ENCODE results near the gene EGLN3. TPM values are rescaled to one million over a fixed set of nuclear protein-coding genes. Genes with fewer than 3 reads are reported as not detected.

The EGLN3 gene
- total RNA-seq, 4 donors from 2014 or later: 161 to 299 (median 167) TPM

DNA sequence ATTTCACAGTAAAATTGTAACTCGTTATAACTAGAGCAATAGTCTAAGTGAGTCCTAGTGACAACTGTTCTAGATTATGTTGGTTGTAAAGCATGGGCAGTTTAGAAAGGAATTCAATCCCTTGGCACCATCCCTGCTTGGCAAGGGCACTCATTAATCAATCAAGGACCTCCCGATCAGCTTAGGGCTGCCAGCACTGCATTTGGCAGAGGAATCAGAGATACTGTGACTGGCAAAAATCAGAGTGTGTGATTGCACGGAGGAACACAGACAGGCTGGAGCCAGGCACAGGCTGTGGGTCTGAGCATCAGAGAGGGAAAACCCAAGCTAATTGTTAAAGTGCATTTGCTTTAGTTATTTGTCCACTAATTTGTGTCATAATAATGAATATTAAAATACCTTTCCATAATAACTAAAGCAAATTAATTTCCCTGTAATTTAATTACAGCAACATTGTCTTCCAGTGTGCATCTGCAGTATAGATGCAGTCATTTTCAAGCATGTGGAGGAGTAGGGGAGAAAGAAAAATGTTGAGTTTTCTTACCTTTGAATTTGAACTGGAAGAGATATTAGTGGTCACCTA, 3.2 kb upstream of the EGLN3 start:
- no peak for DNase-seq (ENCODE audit: low spot score in 2 of 2)
- intact Hi-C loops (cut with DNase I; ENCODE audit: low total_unique reads): loop anchor here (10.0 kb wide), 1 partner anchor 71 kb away; no protein-coding TSS in a partner anchor
- TF ChIP-seq, protein P1, sequence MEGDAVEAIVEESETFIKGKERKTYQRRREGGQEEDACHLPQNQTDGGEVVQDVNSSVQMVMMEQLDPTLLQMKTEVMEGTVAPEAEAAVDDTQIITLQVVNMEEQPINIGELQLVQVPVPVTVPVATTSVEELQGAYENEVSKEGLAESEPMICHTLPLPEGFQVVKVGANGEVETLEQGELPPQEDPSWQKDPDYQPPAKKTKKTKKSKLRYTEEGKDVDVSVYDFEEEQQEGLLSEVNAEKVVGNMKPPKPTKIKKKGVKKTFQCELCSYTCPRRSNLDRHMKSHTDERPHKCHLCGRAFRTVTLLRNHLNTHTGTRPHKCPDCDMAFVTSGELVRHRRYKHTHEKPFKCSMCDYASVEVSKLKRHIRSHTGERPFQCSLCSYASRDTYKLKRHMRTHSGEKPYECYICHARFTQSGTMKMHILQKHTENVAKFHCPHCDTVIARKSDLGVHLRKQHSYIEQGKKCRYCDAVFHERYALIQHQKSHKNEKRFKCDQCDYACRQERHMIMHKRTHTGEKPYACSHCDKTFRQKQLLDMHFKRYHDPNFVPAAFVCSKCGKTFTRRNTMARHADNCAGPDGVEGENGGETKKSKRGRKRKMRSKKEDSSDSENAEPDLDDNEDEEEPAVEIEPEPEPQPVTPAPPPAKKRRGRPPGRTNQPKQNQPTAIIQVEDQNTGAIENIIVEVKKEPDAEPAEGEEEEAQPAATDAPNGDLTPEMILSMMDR (IDR thresholded peaks at IDR 0.05): no peak
- no peak for TF ChIP-seq POLR2A (IDR thresholded peaks at IDR 0.05)
- H3K4me3 ChIP-seq (ENCODE audit: low read depth, poor library complexity, severe bottlenecking): no peak overlapping the region
- WGBS, 2 donors: 33 to 37% methylated on average over 3 of the region's 3 CpGs

DNA sequence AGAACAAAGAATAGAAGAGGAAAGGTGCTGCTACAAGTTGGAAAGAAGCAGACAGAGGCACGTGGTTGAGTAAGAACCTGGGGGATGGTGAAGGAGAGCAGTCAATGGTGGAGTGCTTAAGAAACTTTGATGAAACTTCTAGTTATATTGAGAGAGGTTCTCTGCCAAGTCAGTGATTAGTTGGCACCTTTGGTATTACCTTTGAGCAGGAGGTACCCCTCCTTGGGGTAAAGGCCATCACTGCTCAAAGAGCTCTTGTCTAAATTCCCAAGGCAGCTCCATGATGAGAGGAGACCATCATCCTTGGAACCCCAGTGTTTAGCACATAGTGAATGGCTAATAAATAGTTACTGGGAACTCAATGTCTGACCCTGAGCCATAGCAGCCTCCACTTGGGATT, 1.7 kb upstream of the EGLN3 start:
- DNase-seq (ENCODE audit: low spot score in 2 of 2): no peak
- WGBS, 2 donors: 89 to 92% methylated on average over 1 of the region's 1 CpG
- no peak overlapping the region for H3K4me3 ChIP-seq (ENCODE audit: low read depth, poor library complexity, severe bottlenecking)
- TF ChIP-seq, protein P1 (IDR thresholded peaks at IDR 0.05): no peak
- TF ChIP-seq POLR2A (IDR thresholded peaks at IDR 0.05): no peak
- intact Hi-C loops (cut with DNase I; ENCODE audit: low total_unique reads): loop anchor here (10.0 kb wide), 1 partner anchor 72 kb away; no protein-coding TSS in a partner anchor

DNA sequence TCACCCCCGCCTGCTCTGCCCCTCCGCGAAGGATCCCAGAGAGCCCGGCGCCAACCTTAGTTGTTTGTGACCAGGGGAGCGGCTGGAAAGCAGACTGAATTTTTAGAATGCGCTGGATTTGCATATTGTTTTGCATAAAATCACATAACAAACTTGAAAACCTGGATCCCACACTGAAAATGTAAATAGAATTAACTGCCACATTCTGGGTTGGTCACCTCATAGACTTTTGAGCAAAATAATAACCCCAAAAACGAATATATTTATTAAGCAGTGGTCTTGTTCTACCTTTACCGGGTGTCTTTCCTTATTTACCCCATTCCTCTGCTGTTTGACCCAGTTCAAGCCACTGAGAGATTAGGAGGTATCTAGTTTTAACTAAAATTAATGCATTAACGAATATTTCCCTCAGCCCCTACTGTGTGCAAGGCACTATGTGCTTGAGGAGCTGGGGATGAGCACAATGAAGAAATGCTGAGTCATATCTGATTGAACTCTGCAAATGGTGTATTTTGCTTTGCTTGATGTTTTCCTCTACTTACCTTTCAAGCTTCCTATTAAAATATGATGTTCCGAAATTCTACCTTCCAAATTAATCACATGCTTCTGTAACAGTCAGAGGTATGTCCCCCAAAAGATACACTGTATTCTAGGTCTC, 438 bp upstream of the EGLN3 start:
- intact Hi-C loops (cut with DNase I; ENCODE audit: low total_unique reads): loop anchor here (10.0 kb wide), 1 partner anchor 73 kb away; no protein-coding TSS in a partner anchor
- peak overlapping the region; percentile 66 for H3K4me3 ChIP-seq (ENCODE audit: low read depth, poor library complexity, severe bottlenecking)
- TF ChIP-seq, protein P1 (IDR thresholded peaks at IDR 0.05): no peak
- no peak for TF ChIP-seq POLR2A (IDR thresholded peaks at IDR 0.05)
- DNase-seq (ENCODE audit: low spot score in 2 of 2): no peak
- WGBS, 2 donors: 12% methylated on average over 11 of the region's 11 CpGs

DNA sequence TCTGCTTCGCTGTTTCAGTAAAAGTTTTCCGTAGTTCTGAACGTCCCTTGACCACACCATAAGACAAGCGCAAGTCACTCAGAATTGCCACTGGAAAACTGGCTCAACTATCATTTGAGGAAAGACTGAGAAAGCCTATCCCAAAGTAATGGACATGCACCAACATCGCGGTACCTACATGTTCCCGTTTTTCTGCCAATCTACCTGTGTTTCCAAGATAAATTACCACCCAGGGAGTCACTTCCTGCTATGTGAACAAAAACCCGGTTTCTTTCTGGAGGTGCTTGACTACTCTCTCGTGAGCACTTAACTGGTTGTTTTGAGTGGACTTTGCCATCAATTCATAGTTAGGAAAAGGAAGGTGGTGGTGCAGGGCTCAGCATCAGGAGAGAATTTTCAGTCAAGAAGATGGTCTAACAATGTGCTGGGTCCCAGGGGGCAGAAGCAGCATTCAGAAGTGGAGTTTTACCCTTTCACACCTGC, 1.4 kb downstream of the EGLN3 start:
- WGBS, 2 donors: 32 to 35% methylated on average over 9 of the region's 9 CpGs

DNA sequence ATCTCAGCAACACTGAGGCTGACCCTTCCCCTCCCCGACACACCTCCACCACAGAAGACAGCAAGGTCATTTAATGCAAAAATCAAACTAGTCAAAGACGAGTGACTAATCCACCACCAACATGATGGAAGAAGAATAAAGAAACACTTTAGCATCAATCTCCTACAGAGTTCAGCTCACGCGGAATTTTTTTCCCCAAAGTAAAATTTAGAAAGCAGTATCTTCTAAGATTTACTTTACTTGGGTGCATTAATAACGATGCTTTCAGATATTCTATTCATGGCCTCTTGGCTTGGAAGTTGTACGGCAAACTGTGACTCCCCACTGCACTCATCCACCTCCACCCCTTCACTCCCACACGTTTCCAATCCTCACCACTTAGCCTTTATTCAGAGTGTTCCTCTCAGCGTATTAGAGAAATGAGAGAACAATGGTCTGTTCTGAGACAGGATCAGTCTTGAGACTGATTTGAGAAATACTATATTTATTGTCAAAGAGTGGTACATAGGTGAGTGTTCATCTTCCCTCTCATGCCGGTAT, 1.9 kb downstream of the EGLN3 start:
- intact Hi-C loops (cut with DNase I; ENCODE audit: low total_unique reads): loop anchor here (10.0 kb wide), 1 partner anchor 276 kb away; no protein-coding TSS in a partner anchor
- H3K4me3 ChIP-seq (ENCODE audit: low read depth, poor library complexity, severe bottlenecking): no peak overlapping the region
- 33 to 40% methylated on average over 9 of the region's 9 CpGs for WGBS, 2 donors
- no peak for DNase-seq (ENCODE audit: low spot score in 2 of 2)
- TF ChIP-seq, protein P1 (IDR thresholded peaks at IDR 0.05): no peak
- TF ChIP-seq POLR2A (IDR thresholded peaks at IDR 0.05): no peak

More for the DNA sequence above, 1.4 kb downstream of the EGLN3 start:
- DNase-seq (ENCODE audit: low spot score in 2 of 2): no peak
- H3K4me3 ChIP-seq (ENCODE audit: low read depth, poor library complexity, severe bottlenecking): peak overlapping the region; percentile 66
- no peak for TF ChIP-seq POLR2A (IDR thresholded peaks at IDR 0.05)
- TF ChIP-seq, protein P1 (IDR thresholded peaks at IDR 0.05): no peak
- intact Hi-C loops (cut with DNase I; ENCODE audit: low total_unique reads): loop anchor here (10.0 kb wide), 1 partner anchor 275 kb away; no protein-coding TSS in a partner anchor
